Body of pancreas (tissue), 4 donors: ENCODE data around the gene WDFY3.

Experiments
- CTCF ChIP-seq, 7 experiments: fragments of 450-650 bp in 4 of 7; fragments of 200-600 bp in 3 of 7; sonication (generic) in 3 of 7; IDR thresholded peaks; one replicate each; pipeline ENCODE4 v1.5.1; 2016 to 2019; ENCODE audit warnings: antibody characterized with exemption in 7 of 7
- POLR2A ChIP-seq, 3 donors: fragments of 450-650 bp; IDR thresholded peaks; one replicate each; pipeline ENCODE4 v1.6.1; 2016; ENCODE audit warnings: antibody characterized with exemption in 3 of 3, mild to moderate bottlenecking in 2 of 3

- TF ChIP-seq CTCF (IDR thresholded peaks at IDR 0.05) (no peak), POLR2A (IDR thresholded peaks at IDR 0.05) (no peak)
Observed at GRCh38 chr4:84956014-84956413, 10.5 kb downstream of the WDFY3 start.
